Ovary (tissue), 3 donors: Measurements from ENCODE around the gene LRRC37A2.
"Not testable (repeated sequence)": the region's sequence is repeated elsewhere in the genome, so short reads cannot be mapped to it uniquely, and the experiment has no call there.

Source experiments
- POLR2A ChIP-seq: fragments of 450-650 bp; IDR thresholded peaks from one replicate; pipeline ENCODE4 v1.6.1; 2017; ENCODE audit warnings: antibody characterized with exemption, mild to moderate bottlenecking, moderate library complexity
- TF ChIP-seq, protein P1 (sequence below), 3 donors: fragments of 450-650 bp in 2 of 3; fragments of 200-600 bp in 1 of 3; IDR thresholded peaks; one replicate each; pipeline versions ENCODE4 v1.5.1 to v1.8.0; 2016 to 2022; ENCODE audit warnings: antibody characterized with exemption in 3 of 3, mild to moderate bottlenecking in 1 of 3
- donor health status: DM: no; HTN: no; CAD: no.

DNA sequence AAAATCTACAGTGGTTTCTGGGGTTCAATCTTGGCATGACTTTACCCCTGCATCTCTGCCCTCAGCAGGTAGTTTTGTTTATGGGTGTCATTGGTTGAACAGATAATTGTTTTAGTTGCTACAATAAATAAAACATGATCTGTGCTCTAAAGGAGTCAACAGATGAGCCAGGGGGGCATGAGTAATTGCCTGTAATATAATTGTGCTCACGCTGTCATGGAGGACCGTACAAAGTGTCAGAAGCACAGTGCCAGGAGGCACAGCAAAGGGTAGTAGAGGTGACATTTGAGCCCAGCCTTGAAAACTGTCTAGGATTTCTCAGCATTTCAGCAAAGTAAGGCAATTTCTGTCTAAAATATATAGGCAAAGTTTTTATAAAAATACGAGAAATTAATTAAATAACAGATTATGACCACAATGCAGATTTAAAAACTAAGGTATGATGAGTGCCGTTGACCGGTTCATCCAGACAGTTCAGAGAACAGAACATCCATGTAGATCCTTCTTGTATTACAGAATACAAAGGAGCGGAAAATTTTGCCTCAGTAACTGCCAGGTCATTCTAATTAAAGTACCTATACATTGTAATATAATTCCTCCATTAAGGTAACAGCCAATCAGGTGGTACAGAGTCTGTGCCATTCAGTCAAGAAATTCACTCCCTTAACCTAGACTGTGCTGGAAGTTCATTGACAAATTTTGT is 12.7 kb upstream of the LRRC37A2 start:
- TF ChIP-seq, protein P1, sequence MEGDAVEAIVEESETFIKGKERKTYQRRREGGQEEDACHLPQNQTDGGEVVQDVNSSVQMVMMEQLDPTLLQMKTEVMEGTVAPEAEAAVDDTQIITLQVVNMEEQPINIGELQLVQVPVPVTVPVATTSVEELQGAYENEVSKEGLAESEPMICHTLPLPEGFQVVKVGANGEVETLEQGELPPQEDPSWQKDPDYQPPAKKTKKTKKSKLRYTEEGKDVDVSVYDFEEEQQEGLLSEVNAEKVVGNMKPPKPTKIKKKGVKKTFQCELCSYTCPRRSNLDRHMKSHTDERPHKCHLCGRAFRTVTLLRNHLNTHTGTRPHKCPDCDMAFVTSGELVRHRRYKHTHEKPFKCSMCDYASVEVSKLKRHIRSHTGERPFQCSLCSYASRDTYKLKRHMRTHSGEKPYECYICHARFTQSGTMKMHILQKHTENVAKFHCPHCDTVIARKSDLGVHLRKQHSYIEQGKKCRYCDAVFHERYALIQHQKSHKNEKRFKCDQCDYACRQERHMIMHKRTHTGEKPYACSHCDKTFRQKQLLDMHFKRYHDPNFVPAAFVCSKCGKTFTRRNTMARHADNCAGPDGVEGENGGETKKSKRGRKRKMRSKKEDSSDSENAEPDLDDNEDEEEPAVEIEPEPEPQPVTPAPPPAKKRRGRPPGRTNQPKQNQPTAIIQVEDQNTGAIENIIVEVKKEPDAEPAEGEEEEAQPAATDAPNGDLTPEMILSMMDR (IDR thresholded peaks at IDR 0.05) = not testable (repeated sequence)
- not testable (repeated sequence) for TF ChIP-seq POLR2A
